Right lobe of liver (tissue), 6 donors: ENCODE data around the gene GOLPH3L. TPM values are rescaled to one million over a fixed set of nuclear protein-coding genes. Genes with fewer than 3 reads are reported as not detected.

ENCODE experiments used
- ATAC-seq, 4 donors: fragments of 200-7000 bp; cut with Tn5 transposase; one replicate each; pipeline ENCODE4 v1.9.1; 2020; ENCODE audit warnings: mild to moderate bottlenecking in 4 of 4, moderate library complexity in 4 of 4
- DNase-seq, 3 donors: peaks; one replicate each; pipeline ENCODE4 v3.0.0-alpha.2; 2020
- H3K27ac ChIP-seq, 3 donors: fragments of 200-600 bp; one replicate each; pipeline ENCODE4 v1.8.0; 2022
- H3K27me3 ChIP-seq, 2 donors: fragments of 200-600 bp; one replicate each; pipeline ENCODE4 v1.8.0; 2022
- H3K36me3 ChIP-seq, 4 donors: fragments of 200-600 bp; sonication (generic) in 1 of 4; one replicate each; pipeline versions ENCODE4 v1.5.1 to v1.8.0; 2017 to 2022; ENCODE audit warnings: control low read depth in 1 of 4
- H3K4me1 ChIP-seq, 4 donors: fragments of 200-600 bp; sonication (generic) in 1 of 4; one replicate each; pipeline versions ENCODE4 v1.5.1 to v1.8.0; 2017 to 2022; ENCODE audit warnings: control low read depth in 1 of 4
- H3K4me3 ChIP-seq, 3 donors: fragments of 200-600 bp; one replicate each; pipeline ENCODE4 v1.8.0; 2022
- H3K9me3 ChIP-seq, 4 donors: fragments of 200-600 bp; sonication (generic) in 1 of 4; one replicate each; pipeline versions ENCODE4 v1.5.1 to v1.8.0; 2017 to 2022; ENCODE audit warnings: control low read depth in 1 of 4
- POLR2A ChIP-seq: fragments of 450-650 bp; IDR thresholded peaks from one replicate; pipeline ENCODE4 v1.6.1; 2017; ENCODE audit warnings: antibody characterized with exemption, mild to moderate bottlenecking
- WGBS: methylation state at CpG from one replicate; pipeline ENCODE4 v1.1.6; 2018; ENCODE audit warnings: low coverage, low lambda C conversion rate; ENCODE audit not compliant: insufficient coverage; ENCODE audit errors: missing lambda C conversion rate; 5-methylcytosine and 5-hydroxymethylcytosine counted together
- intact Hi-C, 2 donors: fragments of 100-400 bp; cut with DNase I; formaldehyde crosslinking; loops; one replicate each; pipeline versions ENCODE4 v1.11.2 to v1.14.1; 2022
- long read RNA-seq: library from polyadenylated mRNA; unstranded; transcript quantifications from one replicate; pipeline ENCODE4 v2.0.0, GENCODE V29; 2019
- total RNA-seq, 6 experiments: library from RNA; depleted of rRNA in 2 of 6; stranded (reverse); fragments of >200 nt in 2 of 6; fragmentation: NEBNext Ultra II Directional in 3 of 6; extraction: Animal tissue kit (Norgen Biotek cat#: 25700) in 3 of 6; gene quantifications; one replicate each; pipeline versions ENCODE4 v1.1.0 to v1.2.4, GENCODE V29; 2016 to 2023
- TF ChIP-seq, protein P1 (sequence below), 4 donors: fragments of 200-600 bp in 3 of 4; fragments of 450-650 bp in 1 of 4; IDR thresholded peaks; one replicate each; pipeline versions ENCODE4 v1.5.1 to v1.8.0; 2016 to 2022; ENCODE audit warnings: antibody characterized with exemption in 4 of 4, mild to moderate bottlenecking in 2 of 4
- donor health status: DM: no; HTN: yes; CAD: no.
- donor health status: DM: no; HTN: no; CAD: no.
- donor health status: DM: no; HTN: no; CAD: no.
- donor health status: DM: no; HTN: yes; CAD: no.
- donor health status: DM: no; HTN: yes; CAD: no.

GOLPH3L gene
- total RNA-seq = 10 to 100 TPM in 4 of 6 experiments, 1 to 10 TPM in 2; 4.1 to 15.3 (median 11.2) TPM
- long read RNA-seq, partial matches to known transcripts = 0 of 6 reads
- long read RNA-seq, other reads (novel, unspliced or antisense) = 2 of 6 reads

DNA sequence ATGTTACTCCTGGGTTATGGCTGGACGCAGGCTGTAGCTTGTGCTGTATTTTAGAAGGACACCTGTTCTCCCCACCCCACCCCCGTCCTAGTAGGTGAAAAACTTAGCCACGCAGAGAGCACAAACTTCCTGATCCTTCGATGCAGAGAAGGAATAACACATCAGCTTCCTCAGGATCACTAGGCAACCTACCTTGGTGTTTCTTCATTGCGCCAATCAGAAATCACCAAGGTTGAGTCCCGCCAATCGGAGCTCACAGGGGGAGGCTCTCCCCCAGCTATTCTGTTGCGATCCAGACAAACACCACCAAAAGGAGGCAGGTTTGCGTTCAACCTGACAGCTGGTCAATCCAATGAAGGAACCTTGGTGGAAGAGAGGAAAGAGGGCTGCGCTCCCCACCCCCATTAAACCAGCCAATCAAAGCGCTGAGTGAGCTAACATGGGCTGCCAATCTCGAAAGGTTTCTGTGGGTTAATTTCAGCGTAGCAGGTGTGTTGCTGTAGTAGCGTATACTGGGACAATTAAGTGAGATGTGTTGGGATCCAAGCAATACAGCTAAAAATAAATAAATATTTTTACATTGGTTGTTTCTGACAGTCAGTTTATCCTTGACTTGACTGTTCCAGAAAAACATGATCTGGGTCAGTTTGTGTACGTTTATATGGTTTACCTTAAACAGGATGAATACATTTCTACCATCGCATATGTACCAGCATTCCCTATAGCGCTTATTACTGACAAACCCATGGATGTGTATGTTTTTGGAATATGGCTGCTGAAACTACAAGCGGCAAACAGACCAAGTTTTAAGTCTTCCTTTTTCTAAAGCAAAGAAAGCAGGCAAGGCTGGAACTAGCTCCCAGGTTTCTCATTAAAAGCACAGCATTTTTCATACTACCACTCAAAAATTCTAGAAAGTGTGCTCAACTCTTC, at the start of gene GOLPH3L:
GOLPH3L (minus strand) TSS at position 160 of the 933 bp plus-strand sequence. CDS start 2,316 bp downstream, outside the sequence.
- WGBS = 3% methylated on average over 13 of the region's 18 CpGs
- Histone ChIP-seq H3K27ac (peak within 1 kb of the TSS in 2 of 3 donors; percentile 38 to 42), H3K27me3 (no peaks in the 10 kb centered on the region), H3K9me3 (no peaks in the 10 kb centered on the region), H3K36me3 (peaks cover 0 to 22% (median 12%) of the 10 kb centered on the region in 4 donors), H3K4me3 (peak within 1 kb of the TSS; percentile 63 to 70 (median 67)), H3K4me1 (peaks cover 0 to 16% (median 1%) of the 10 kb centered on the region in 4 donors)
- intact Hi-C loops = no loop called here
- DNase-seq (peak; percentile 86 to 97 (median 92)), ATAC-seq (peak; percentile 99 to 100 (median 100))
- TF ChIP-seq POLR2A = no peak
- TF ChIP-seq, protein P1, sequence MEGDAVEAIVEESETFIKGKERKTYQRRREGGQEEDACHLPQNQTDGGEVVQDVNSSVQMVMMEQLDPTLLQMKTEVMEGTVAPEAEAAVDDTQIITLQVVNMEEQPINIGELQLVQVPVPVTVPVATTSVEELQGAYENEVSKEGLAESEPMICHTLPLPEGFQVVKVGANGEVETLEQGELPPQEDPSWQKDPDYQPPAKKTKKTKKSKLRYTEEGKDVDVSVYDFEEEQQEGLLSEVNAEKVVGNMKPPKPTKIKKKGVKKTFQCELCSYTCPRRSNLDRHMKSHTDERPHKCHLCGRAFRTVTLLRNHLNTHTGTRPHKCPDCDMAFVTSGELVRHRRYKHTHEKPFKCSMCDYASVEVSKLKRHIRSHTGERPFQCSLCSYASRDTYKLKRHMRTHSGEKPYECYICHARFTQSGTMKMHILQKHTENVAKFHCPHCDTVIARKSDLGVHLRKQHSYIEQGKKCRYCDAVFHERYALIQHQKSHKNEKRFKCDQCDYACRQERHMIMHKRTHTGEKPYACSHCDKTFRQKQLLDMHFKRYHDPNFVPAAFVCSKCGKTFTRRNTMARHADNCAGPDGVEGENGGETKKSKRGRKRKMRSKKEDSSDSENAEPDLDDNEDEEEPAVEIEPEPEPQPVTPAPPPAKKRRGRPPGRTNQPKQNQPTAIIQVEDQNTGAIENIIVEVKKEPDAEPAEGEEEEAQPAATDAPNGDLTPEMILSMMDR (IDR thresholded peaks at IDR 0.05) = peak in 3 of 4 donors; percentile 28 to 45 (median 32)

DNA sequence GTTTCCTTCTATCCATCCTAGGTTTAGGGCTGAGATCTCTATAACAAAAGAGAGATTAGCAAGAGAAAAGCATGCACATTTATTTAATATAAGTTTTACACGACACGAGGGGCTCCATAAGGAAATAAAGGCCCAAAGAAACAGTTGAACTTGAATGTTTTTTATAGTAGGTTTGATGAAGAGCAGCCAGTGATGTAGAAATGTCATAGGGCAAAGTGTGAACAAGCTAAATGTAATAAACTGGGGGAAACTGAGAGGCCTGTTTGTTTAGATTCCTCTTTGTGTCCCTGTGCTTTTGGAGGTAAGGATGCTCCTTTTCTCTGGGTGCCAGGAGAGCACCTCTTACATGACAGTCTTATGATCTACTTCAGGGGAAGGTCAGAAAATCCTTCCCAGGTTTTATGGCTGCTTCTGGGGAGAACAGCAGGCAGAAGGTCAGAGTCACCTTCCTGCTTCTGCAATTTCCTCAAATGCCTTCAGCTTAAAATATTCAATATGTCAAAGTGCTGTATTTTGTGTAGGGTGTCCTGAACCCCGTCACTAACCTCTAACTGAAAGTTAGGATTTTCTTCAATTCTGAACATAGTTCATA, 33.3 kb upstream of the GOLPH3L start:
- Histone ChIP-seq H3K4me3 (no peak overlapping the region), H3K27me3 (no peaks in the 10 kb centered on the region), H3K27ac (no peak overlapping the region), H3K36me3 (peaks cover 0 to 7% (median 0%) of the 10 kb centered on the region in 4 donors), H3K4me1 (no peaks in the 10 kb centered on the region), H3K9me3 (no peaks in the 10 kb centered on the region)
- intact Hi-C loops = loop anchor here in 1 of 2 donors (10.0 kb wide), 1 partner anchor 65 kb away; no protein-coding TSS in a partner anchor
- DNase-seq (no peak), ATAC-seq (no peak)
- TF ChIP-seq, protein P1 (IDR thresholded peaks at IDR 0.05) = no peak
- no peak for TF ChIP-seq POLR2A
- WGBS = 79% methylated on average over 3 of the region's 3 CpGs

DNA sequence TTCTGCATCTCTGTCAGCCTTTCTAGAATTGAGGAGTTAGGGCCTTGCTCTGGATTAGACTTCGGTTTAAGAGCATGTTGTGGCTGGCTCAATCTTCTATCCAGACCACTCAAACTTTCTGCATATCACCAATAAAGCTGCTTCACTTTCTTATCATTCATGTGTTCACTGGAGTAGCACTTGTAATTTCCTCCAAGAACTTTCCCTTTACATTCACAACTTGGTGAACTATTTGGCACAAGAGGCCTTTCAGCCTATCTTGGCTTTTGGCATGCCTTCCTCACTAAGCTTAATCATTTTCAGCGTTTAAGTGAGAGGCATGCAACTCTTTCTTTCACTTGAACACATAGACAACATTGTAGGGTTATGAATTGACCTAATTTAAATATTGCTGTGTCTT, 27.4 kb upstream of the GOLPH3L start:
- TF ChIP-seq, protein P1 (IDR thresholded peaks at IDR 0.05) = no peak
- no peak for TF ChIP-seq POLR2A
- Histone ChIP-seq H3K4me3 (no peak overlapping the region), H3K4me1 (no peaks in the 10 kb centered on the region), H3K9me3 (no peaks in the 10 kb centered on the region), H3K27ac (no peak overlapping the region), H3K27me3 (no peaks in the 10 kb centered on the region), H3K36me3 (no peaks in the 10 kb centered on the region)
- intact Hi-C loops = no loop called here
- ATAC-seq (no peak), DNase-seq (no peak)
- WGBS = 86% methylated on average over 2 of the region's 2 CpGs

DNA sequence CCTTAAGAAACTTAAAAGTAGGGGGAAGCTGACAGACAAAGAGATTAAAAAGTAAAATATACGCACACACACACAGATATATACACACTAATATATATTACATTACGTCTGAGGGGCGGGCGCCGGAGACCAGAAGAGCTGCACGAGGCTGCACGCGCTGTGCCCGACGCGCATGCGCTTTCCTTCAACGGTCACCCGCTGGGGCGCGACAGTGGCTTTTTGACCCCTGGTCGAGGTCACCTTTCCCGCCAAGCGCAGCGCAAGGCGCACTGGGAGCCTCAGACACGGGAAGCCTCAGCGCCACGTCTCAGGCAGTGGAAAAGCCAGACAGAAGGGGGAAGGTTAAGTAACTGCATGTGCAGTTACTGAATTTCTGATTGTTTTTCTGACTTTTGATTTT, 23.7 kb upstream of the GOLPH3L start, which contains the start of gene HORMAD1:
HORMAD1 (minus strand) TSS at position 193 of the 400 bp plus-strand sequence. CDS start 1,390 bp downstream, outside the sequence.
- WGBS = 92% methylated on average over 11 of the region's 24 CpGs
- no peaks in the 10 kb centered on the region for H3K36me3 ChIP-seq
- no peaks in the 10 kb centered on the region for H3K4me1 ChIP-seq
- no peak for DNase-seq
- H3K9me3 ChIP-seq = no peaks in the 10 kb centered on the region
- H3K4me3 ChIP-seq = no peak within 1 kb of the TSS
- H3K27me3 ChIP-seq = no peaks in the 10 kb centered on the region
- ATAC-seq = no peak
- intact Hi-C loops = no loop called here
- no peak within 1 kb of the TSS for H3K27ac ChIP-seq
- TF ChIP-seq, protein P1 (IDR thresholded peaks at IDR 0.05) = no peak
- TF ChIP-seq POLR2A = no peak
